IPS-NIHi11 (cell line): ENCODE results near the gene SUPT6H.
A peak's percentile ranks its signal among the peaks of the same experiment; 100 is the strongest.

ENCODE experiments used
- DNase-seq: peaks from one replicate; pipeline ENCODE4 v3.0.0; 2012; ENCODE audit warnings: mixed read lengths, low spot score

SUPT6H gene

GRCh38 chr17:28737770-28738679 lies 76.0 kb downstream of the SUPT6H start:
- peak; percentile 6 for DNase-seq

GRCh38 chr17:28738680-28739384 lies 76.8 kb downstream of the SUPT6H start:
- no peak for DNase-seq

- DNase-seq, result no peak
Observed at GRCh38 chr17:28740406-28741357, 78.7 kb downstream of the SUPT6H start.

GRCh38 chr17:28741358-28742349 lies 79.6 kb downstream of the SUPT6H start:
- no peak for DNase-seq

GRCh38 chr17:28743243-28744103 lies 81.5 kb downstream of the SUPT6H start, which contains the start of gene TRAF4:
TSS of gene TRAF4 (plus strand) at chr17:28744011. CDS start at chr17:28744113, 102 bp downstream.
- peak; percentile 88 for DNase-seq

- DNase-seq, result peak; percentile 78
Observed at GRCh38 chr17:28744104-28744971, 82.3 kb downstream of the SUPT6H start.

- peak; percentile 25 for DNase-seq
Observed at GRCh38 chr17:28744972-28745785, 83.2 kb downstream of the SUPT6H start.

- DNase-seq, result no peak
Observed at GRCh38 chr17:28745786-28746411, 83.9 kb downstream of the SUPT6H start.

GRCh38 chr17:28746611-28747050 lies 84.6 kb downstream of the SUPT6H start:
- no peak for DNase-seq

- DNase-seq, result no peak
Observed at GRCh38 chr17:28747051-28747691, 85.2 kb downstream of the SUPT6H start.

GRCh38 chr17:28747801-28748750 lies 86.1 kb downstream of the SUPT6H start:
- no peak for DNase-seq

GRCh38 chr17:28748852-28749515 lies 87.0 kb downstream of the SUPT6H start:
- no peak for DNase-seq

GRCh38 chr17:28749516-28750177 lies 87.6 kb downstream of the SUPT6H start:
- DNase-seq, result no peak
